Left lung (tissue), 10 donors: Measurements from ENCODE around the gene SMIM26. TPM values are rescaled to one million over a fixed set of nuclear protein-coding genes. Genes with fewer than 3 reads are reported as not detected.

Experiments used
- ATAC-seq: fragments of 200-7000 bp; cut with Tn5 transposase; one replicate; pipeline ENCODE4 v1.9.1; 2020; ENCODE audit warnings: moderate library complexity
- DNase-seq, 4 donors: peaks; one replicate each; pipeline ENCODE4 v3.0.0-alpha.2; 2013 to 2020
- H3K27ac ChIP-seq, 2 donors: fragments of 200-600 bp; sonication (generic) in 1 of 2; one replicate each; pipeline versions ENCODE4 v1.5.0 to v1.8.0; 2020 to 2021
- H3K27me3 ChIP-seq, 2 donors: fragments of 200-600 bp; sonication (generic) in 1 of 2; one replicate each; pipeline versions ENCODE4 v1.5.0 to v1.8.0; 2020 to 2021
- H3K36me3 ChIP-seq, 2 donors: fragments of 200-600 bp; sonication (generic) in 1 of 2; one replicate each; pipeline versions ENCODE4 v1.5.0 to v1.8.0; 2020 to 2021
- H3K4me1 ChIP-seq, 2 donors: fragments of 200-600 bp; one replicate each; pipeline ENCODE4 v1.8.0; 2021
- H3K4me3 ChIP-seq, 2 donors: fragments of 200-600 bp; sonication (generic) in 1 of 2; one replicate each; pipeline versions ENCODE4 v1.5.0 to v1.8.0; 2020 to 2021; ENCODE audit warnings: mild to moderate bottlenecking in 1 of 2
- H3K9me3 ChIP-seq, 2 donors: fragments of 200-600 bp; sonication (generic) in 1 of 2; one replicate each; pipeline versions ENCODE4 v1.5.0 to v1.8.0; 2020 to 2021
- CTCF ChIP-seq, 2 donors: fragments of 200-600 bp; sonication (generic) in 1 of 2; IDR thresholded peaks; one replicate each; pipeline versions ENCODE4 v1.5.0 to v1.8.0; 2021; ENCODE audit warnings: antibody characterized with exemption in 2 of 2
- intact Hi-C, 2 donors: fragments of 100-400 bp; cut with DNase I; formaldehyde crosslinking; loops; one replicate each; pipeline versions ENCODE4 v1.11.2 to v1.14.2; 2022
- polyA plus RNA-seq, 6 donors: library from polyadenylated mRNA; unstranded; fragments of 120-200 nt; gene quantifications; one replicate each; pipeline ENCODE4 v1.2.1, GENCODE V29; 2013; ENCODE audit not compliant: insufficient read length in 6 of 6
- total RNA-seq, 2 donors: library from RNA; stranded (reverse); fragmentation: NEBNext Ultra II Directional; extraction: Animal tissue kit (Norgen Biotek cat#: 25700); gene quantifications; one replicate each; pipeline ENCODE4 v1.2.1, GENCODE V29; 2021
- donor health status: DM: no; HTN: yes; CAD: no.
- donor health status: DM: no; HTN: no; CAD: no.

The SMIM26 gene
- total and polyA plus RNA-seq, 8 donors: 46.8 to 78.3 (median 69.6) TPM

- ATAC-seq (no peak), DNase-seq (no peak)
- TF ChIP-seq CTCF (IDR thresholded peaks at IDR 0.05): no peak
- Histone ChIP-seq H3K9me3 (no peaks in the 10 kb centered on the region), H3K4me3 (no peak overlapping the region), H3K27ac (no peak overlapping the region), H3K4me1 (no peaks in the 10 kb centered on the region), H3K36me3 (peaks cover 0 to 100% of the 10 kb centered on the region in 2 donors), H3K27me3 (no peaks in the 10 kb centered on the region)
- intact Hi-C loops: no loop called here
Observed at GRCh38 chr20:18545566-18545965, 21.7 kb upstream of the SMIM26 start.

GRCh38 chr20:18548465-18548864, 18.8 kb upstream of the SMIM26 start:
- H3K36me3 ChIP-seq: peaks cover 0 to 100% of the 10 kb centered on the region in 2 donors
- no peak for DNase-seq
- H3K4me1 ChIP-seq: no peaks in the 10 kb centered on the region
- intact Hi-C loops: no loop called here
- no peak overlapping the region for H3K27ac ChIP-seq
- no peaks in the 10 kb centered on the region for H3K9me3 ChIP-seq
- no peak for TF ChIP-seq CTCF (IDR thresholded peaks at IDR 0.05)
- H3K4me3 ChIP-seq: no peak overlapping the region
- no peak for ATAC-seq
- H3K27me3 ChIP-seq: no peaks in the 10 kb centered on the region

- no peak for ATAC-seq
- H3K36me3 ChIP-seq: peaks cover 0 to 99% of the 10 kb centered on the region in 2 donors
- no peak for TF ChIP-seq CTCF (IDR thresholded peaks at IDR 0.05)
- H3K9me3 ChIP-seq: no peaks in the 10 kb centered on the region
- H3K4me1 ChIP-seq: no peaks in the 10 kb centered on the region
- H3K27ac ChIP-seq: no peak overlapping the region
- no peaks in the 10 kb centered on the region for H3K27me3 ChIP-seq
- no peak for DNase-seq
- intact Hi-C loops: no loop called here
- no peak overlapping the region for H3K4me3 ChIP-seq
Observed at GRCh38 chr20:18553746-18554145, 13.5 kb upstream of the SMIM26 start.

GRCh38 chr20:18567739-18568091, 483 bp downstream of the SMIM26 start:
- H3K36me3 ChIP-seq: peaks cover 0 to 32% of the 10 kb centered on the region in 2 donors
- peak overlapping the region; percentile 74 to 75 for H3K27ac ChIP-seq
- ATAC-seq: peak; percentile 57
- intact Hi-C loops: no loop called here
- H3K4me3 ChIP-seq: peak overlapping the region; percentile 63 to 88
- TF ChIP-seq CTCF (IDR thresholded peaks at IDR 0.05): no peak
- no peaks in the 10 kb centered on the region for H3K27me3 ChIP-seq
- H3K4me1 ChIP-seq: peaks cover 0 to 22% of the 10 kb centered on the region in 2 donors
- peak in 1 of 4 donors; percentile 9 for DNase-seq
- H3K9me3 ChIP-seq: no peaks in the 10 kb centered on the region

GRCh38 chr20:18571009-18571408, 3.8 kb downstream of the SMIM26 start:
- no peak for ATAC-seq
- Histone ChIP-seq H3K27me3 (no peaks in the 10 kb centered on the region), H3K9me3 (no peaks in the 10 kb centered on the region), H3K27ac (peak overlapping the region in 1 of 2 donors; percentile 64), H3K36me3 (peaks cover 0 to 25% of the 10 kb centered on the region in 2 donors), H3K4me3 (no peak overlapping the region), H3K4me1 (peaks cover 0 to 22% of the 10 kb centered on the region in 2 donors)
- no peak for TF ChIP-seq CTCF (IDR thresholded peaks at IDR 0.05)
- intact Hi-C loops: no loop called here
- no peak for DNase-seq
